Neutrophil (primary cell): ENCODE results near the gene RAB3IL1.

Experiments used
- H3K27ac ChIP-seq: fragments of 200-600 bp; sonication (generic); 2 replicates; pipeline ENCODE4 v1.5.1; 2016; ENCODE audit warnings: mild to moderate bottlenecking, moderate library complexity
- H3K27me3 ChIP-seq: fragments of 200-600 bp; sonication (generic); 2 replicates; pipeline ENCODE4 v1.6.0; 2016; ENCODE audit warnings: mild to moderate bottlenecking
- H3K36me3 ChIP-seq: fragments of 200-600 bp; sonication (generic); 2 replicates; pipeline ENCODE4 v1.5.1; 2017
- H3K4me1 ChIP-seq, 2 experiments: fragments of 200-600 bp in 1 of 2; sonication (generic) in 1 of 2; 1 replicate in 1 of 2; 2 replicates in 1 of 2; pipeline versions ENCODE4 v1.5.1 to v1.6.1; 2013 to 2016; ENCODE audit warnings: low read depth in 1 of 2, low read length in 1 of 2, mild to moderate bottlenecking in 1 of 2, moderate library complexity in 1 of 2; ENCODE audit not compliant: control insufficient read depth in 1 of 2, insufficient read depth in 1 of 2
- H3K4me3 ChIP-seq, 2 experiments: fragments of 200-600 bp in 1 of 2; sonication (generic) in 1 of 2; 1 replicate in 1 of 2; 2 replicates in 1 of 2; pipeline ENCODE4 v1.5.1; 2013 to 2016; ENCODE audit warnings: low read depth in 1 of 2, low read length in 1 of 2, mild to moderate bottlenecking in 1 of 2, moderate library complexity in 1 of 2
- H3K9me3 ChIP-seq: fragments of 200-600 bp; sonication (generic); 2 replicates; pipeline ENCODE4 v1.5.1; 2016
- CTCF ChIP-seq: fragments of 200-600 bp; sonication (generic); IDR thresholded peaks from 2 replicates; pipeline ENCODE4 v1.5.1; 2016; ENCODE audit warnings: antibody characterized with exemption

Gene RAB3IL1

GRCh38 chr11:61879152-61879551 lies 38.2 kb downstream of the RAB3IL1 start:
- H3K27ac ChIP-seq, result no peak overlapping the region
- no peaks in the 10 kb centered on the region for H3K9me3 ChIP-seq
- no peak overlapping the region for H3K4me3 ChIP-seq
- no peaks in the 10 kb centered on the region for H3K27me3 ChIP-seq
- TF ChIP-seq CTCF, result no peak
- no peaks in the 10 kb centered on the region for H3K36me3 ChIP-seq
- no peaks in the 10 kb centered on the region for H3K4me1 ChIP-seq

- Histone ChIP-seq H3K4me3 (no peak overlapping the region), H3K4me1 (no peaks in the 10 kb centered on the region), H3K9me3 (no peaks in the 10 kb centered on the region), H3K27ac (no peak overlapping the region), H3K27me3 (peaks cover 19% of the 10 kb centered on the region), H3K36me3 (no peaks in the 10 kb centered on the region)
- TF ChIP-seq CTCF, result no peak
These were observed 41.7 kb downstream of the RAB3IL1 start for GRCh38 chr11:61875698-61876097.

- H3K4me1 ChIP-seq, result no peaks in the 10 kb centered on the region
- H3K4me3 ChIP-seq, result no peak overlapping the region
- no peaks in the 10 kb centered on the region for H3K9me3 ChIP-seq
- no peak for TF ChIP-seq CTCF
- no peak overlapping the region for H3K27ac ChIP-seq
- peaks cover 27% of the 10 kb centered on the region for H3K27me3 ChIP-seq
- no peaks in the 10 kb centered on the region for H3K36me3 ChIP-seq
These were observed 42.5 kb downstream of the RAB3IL1 start for GRCh38 chr11:61874853-61875252.

GRCh38 chr11:61874377-61874809 lies 43.0 kb downstream of the RAB3IL1 start:
- no peak overlapping the region for H3K27ac ChIP-seq
- H3K4me1 ChIP-seq, result no peaks in the 10 kb centered on the region
- H3K4me3 ChIP-seq, result no peak overlapping the region
- H3K27me3 ChIP-seq, result peaks cover 32% of the 10 kb centered on the region
- no peak for TF ChIP-seq CTCF
- no peaks in the 10 kb centered on the region for H3K9me3 ChIP-seq
- no peaks in the 10 kb centered on the region for H3K36me3 ChIP-seq

GRCh38 chr11:61873588-61874376 lies 43.6 kb downstream of the RAB3IL1 start:
- no peaks in the 10 kb centered on the region for H3K36me3 ChIP-seq
- no peak overlapping the region for H3K4me3 ChIP-seq

More at GRCh38 chr11:61873588-61874376, 43.6 kb downstream of the RAB3IL1 start:
- no peaks in the 10 kb centered on the region for H3K4me1 ChIP-seq
- no peak for TF ChIP-seq CTCF
- H3K9me3 ChIP-seq, result no peaks in the 10 kb centered on the region
- peaks cover 32% of the 10 kb centered on the region for H3K27me3 ChIP-seq
- H3K27ac ChIP-seq, result no peak overlapping the region
